Right lung (tissue), 5 donors: ENCODE measurements around the gene PTGS2. TPM values are rescaled to one million over a fixed set of nuclear protein-coding genes. Genes with fewer than 3 reads are reported as not detected.

ENCODE experiments used
- polyA plus RNA-seq, 5 donors: library from polyadenylated mRNA; unstranded; fragments of 120-200 nt; gene quantifications; one replicate each; pipeline versions ENCODE4 v1.2.1 to v1.2.3, GENCODE V29; 2013; ENCODE audit warnings: inconsistent platforms in 1 of 5, low replicate concordance in 1 of 5; ENCODE audit not compliant: insufficient read length in 5 of 5, insufficient read depth in 1 of 5

Gene PTGS2
- polyA plus RNA-seq, 5 donors = 2.9 to 6.1 (median 3.9) TPM

Other genes starting within 250 kb of the PTGS2 start
- under 1 TPM; 0.31 to 0.45 (median 0.36) TPM for gene PDC, start 219.3 kb downstream of the PTGS2 start, polyA plus RNA-seq
- 10 to 100 TPM in 3 of 5 donors, 1 to 10 TPM in 2; 7.6 to 12.8 (median 11.0) TPM for gene PLA2G4A, start 148.5 kb upstream of the PTGS2 start, polyA plus RNA-seq